HCT116 (cell line): Measurements from ENCODE around the gene LUC7L2. TPM values are rescaled to one million over a fixed set of nuclear protein-coding genes. Genes with fewer than 3 reads are reported as not detected.

Experiments
- ATAC-seq: fragments of 200-7000 bp; cut with Tn5 transposase; 2 replicates; pipeline ENCODE4 v1.9.1; 2020; ENCODE audit warnings: mild to moderate bottlenecking, moderate library complexity
- BruUV-seq: library from RNA; stranded (reverse); fragments of 400-500 nt; replicated peaks from 2 replicates; lab custom pipeline; 2021; lab: Mats Ljungman, UMichigan
- CTCF ChIA-PET: fragments of 300-600 bp; sonication (Branson Sonifier 250); formaldehyde crosslinking; loops from one replicate; lab custom pipeline; 2021; ENCODE audit warnings: antibody characterized with exemption; lab: Charles Lee
- POLR2A ChIA-PET: fragments of 300-600, 350-600 bp; sonication (Branson Sonifier 250); formaldehyde crosslinking; loops from one replicate; lab custom pipeline; 2021; ENCODE audit warnings: antibody characterized with exemption; lab: Charles Lee
- RAD21 ChIA-PET, 2 experiments: fragments of 300-600 bp; sonication (Branson Sonifier 250); formaldehyde crosslinking; loops; one replicate each; lab custom pipeline; 2023; ENCODE audit warnings: low total read pairs in 2 of 2; ENCODE audit not compliant: uncharacterized antibody in 2 of 2, unreplicated experiment in 2 of 2, low non-redundant PET in 1 of 2; lab: Charles Lee
- DNase-seq: peaks from one replicate; pipeline ENCODE4 v3.0.0-alpha.2; 2010; ENCODE audit warnings: low read depth, low spot score
- H2AFZ ChIP-seq: fragments of 200-600 bp; shearing (Covaris generic), sonication (generic); 2 replicates; pipeline ENCODE4 v1.6.1; 2017; ENCODE audit warnings: low read depth, mixed run types, mixed read lengths, antibody characterized with exemption, low read length; ENCODE audit not compliant: poor library complexity, severe bottlenecking
- H3K27ac ChIP-seq: 2 replicates; pipeline ENCODE4 v1.5.1; 2012; ENCODE audit warnings: low read depth, low read length
- H3K27me3 ChIP-seq: fragments of 200-600 bp; sonication (generic); 2 replicates; pipeline ENCODE4 v1.6.1; 2016; ENCODE audit warnings: mixed run types, low read length, mixed read lengths; ENCODE audit not compliant: insufficient read depth
- H3K36me3 ChIP-seq, 2 experiments: fragments of 200-500 bp in 1 of 2; fragments of 200-600 bp in 1 of 2; sonication (Bioruptor generic) in 1 of 2; sonication (generic) in 1 of 2; 2 replicates each; pipeline versions ENCODE4 v1.5.1 to v1.6.1; 2014 to 2016; ENCODE audit warnings: low read length in 2 of 2, inconsistent platforms in 1 of 2, mixed read lengths in 1 of 2, mixed run types in 1 of 2; ENCODE audit not compliant: insufficient read depth in 2 of 2, control insufficient read depth in 1 of 2
- H3K4me1 ChIP-seq, 2 experiments: fragments of 200-600 bp in 1 of 2; sonication (generic) in 1 of 2; 2 replicates each; pipeline versions ENCODE4 v1.5.1 to v1.6.1; 2012 to 2017; ENCODE audit warnings: low read length in 2 of 2, inconsistent platforms in 1 of 2, mild to moderate bottlenecking in 1 of 2, mixed read lengths in 1 of 2, mixed run types in 1 of 2, moderate library complexity in 1 of 2; ENCODE audit not compliant: insufficient read depth in 2 of 2, control insufficient read depth in 1 of 2
- H3K4me2 ChIP-seq: fragments of 200-600 bp; sonication (generic); 2 replicates; pipeline ENCODE4 v1.6.1; 2017; ENCODE audit warnings: mixed run types, low read length, mixed read lengths
- H3K4me3 ChIP-seq, 2 experiments: fragments of 200-600 bp in 1 of 2; sonication (generic) in 1 of 2; replicated peaks in 1 of 2; 2 replicates each; pipeline ENCODE4 v1.5.1; 2011 to 2016; ENCODE audit warnings: low read length in 2 of 2, control low read depth in 1 of 2, low read depth in 1 of 2, mild to moderate bottlenecking in 1 of 2, mixed read lengths in 1 of 2, mixed run types in 1 of 2
- H3K79me2 ChIP-seq: fragments of 200-600 bp; sonication (generic); 2 replicates; pipeline ENCODE4 v1.6.1; 2017; ENCODE audit warnings: mild to moderate bottlenecking, mixed run types, low read length, moderate library complexity, mixed read lengths; ENCODE audit not compliant: insufficient read depth
- H3K9ac ChIP-seq: fragments of 200-600 bp; sonication (generic); 2 replicates; pipeline ENCODE4 v1.6.1; 2016; ENCODE audit warnings: low read length, mixed read lengths
- H3K9me2 ChIP-seq: fragments of 200-600 bp; sonication (generic), shearing (Covaris generic); 2 replicates; pipeline ENCODE4 v1.6.1; 2017; ENCODE audit warnings: mixed run types, mild to moderate bottlenecking, moderate library complexity; ENCODE audit not compliant: insufficient read depth
- H3K9me3 ChIP-seq, 2 experiments: fragments of 200-500 bp in 1 of 2; fragments of 200-600 bp in 1 of 2; sonication (Bioruptor generic) in 1 of 2; sonication (generic) in 1 of 2; 2 replicates each; pipeline ENCODE4 v1.6.1; 2014 to 2017; ENCODE audit warnings: low read length in 2 of 2, mixed read lengths in 2 of 2, inconsistent platforms in 1 of 2, low read depth in 1 of 2, mild to moderate bottlenecking in 1 of 2, mixed run types in 1 of 2, moderate library complexity in 1 of 2; ENCODE audit not compliant: control insufficient read depth in 1 of 2, insufficient read depth in 1 of 2
- H4K20me1 ChIP-seq: fragments of 200-600 bp; sonication (generic), shearing (Covaris generic); 2 replicates; pipeline ENCODE4 v1.6.1; 2017; ENCODE audit warnings: mixed run types, mild to moderate bottlenecking, moderate library complexity; ENCODE audit not compliant: insufficient read depth
- ATF3 ChIP-seq: IDR thresholded peaks from 2 replicates; pipeline ENCODE4 v1.6.1; 2012
- CBX3 ChIP-seq: IDR thresholded peaks from 2 replicates; pipeline ENCODE4 v1.6.1; 2012; ENCODE audit warnings: low read depth
- EGR1 ChIP-seq: IDR thresholded peaks from 2 replicates; pipeline ENCODE4 v1.6.1; 2012; ENCODE audit warnings: low read depth
- ELF1 ChIP-seq: IDR thresholded peaks from 2 replicates; pipeline ENCODE4 v1.6.1; 2012; ENCODE audit warnings: low read depth, borderline replicate concordance
- EZH2 ChIP-seq: fragments of 200-600 bp; sonication (generic); IDR thresholded peaks from 2 replicates; pipeline ENCODE4 v1.6.1; 2017; ENCODE audit warnings: antibody characterized with exemption, mixed run types
- EZH2phosphoT487 ChIP-seq: fragments of 200-600 bp; IDR thresholded peaks from 2 replicates; pipeline ENCODE4 v1.6.1; 2018; ENCODE audit warnings: antibody characterized with exemption, borderline replicate concordance
- FOSL1 ChIP-seq: IDR thresholded peaks from 2 replicates; pipeline ENCODE4 v1.6.1; 2012; ENCODE audit warnings: low read depth
- JUND ChIP-seq: IDR thresholded peaks from 2 replicates; pipeline ENCODE4 v1.6.1; 2012
- MAX ChIP-seq: IDR thresholded peaks from 2 replicates; pipeline ENCODE4 v1.6.1; 2012
- POLR2A ChIP-seq: IDR thresholded peaks from 2 replicates; pipeline ENCODE4 v1.7.0; 2011; ENCODE audit warnings: borderline replicate concordance; ENCODE audit not compliant: insufficient read depth, insufficient read length; ENCODE audit errors: extremely low read depth
- POLR2AphosphoS5 ChIP-seq: IDR thresholded peaks from 2 replicates; pipeline ENCODE4 v1.6.1; 2011; ENCODE audit warnings: mild to moderate bottlenecking, low read depth, low read length, moderate library complexity
- RAD21 ChIP-seq: IDR thresholded peaks from 2 replicates; pipeline ENCODE4 v1.6.1; 2012; ENCODE audit warnings: low read depth, mild to moderate bottlenecking
- REST ChIP-seq: IDR thresholded peaks from 2 replicates; pipeline ENCODE4 v1.6.1; 2012; ENCODE audit warnings: low read depth
- SIN3A ChIP-seq: IDR thresholded peaks from 2 replicates; pipeline ENCODE4 v1.6.1; 2012; ENCODE audit warnings: low read depth
- SP1 ChIP-seq: IDR thresholded peaks from 2 replicates; pipeline ENCODE4 v1.6.1; 2012; ENCODE audit warnings: low read depth
- SRF ChIP-seq: IDR thresholded peaks from 2 replicates; pipeline ENCODE4 v1.6.1; 2012; ENCODE audit warnings: low read depth
- TCF7L2 ChIP-seq: IDR thresholded peaks from 2 replicates; pipeline ENCODE4 v1.7.0; 2011; ENCODE audit warnings: borderline replicate concordance, inconsistent platforms; ENCODE audit not compliant: insufficient read depth, insufficient read length; ENCODE audit errors: extremely low read depth
- YY1 ChIP-seq: IDR thresholded peaks from 2 replicates; pipeline ENCODE4 v1.6.1; 2011; ENCODE audit warnings: low read length, low read depth, moderate library complexity, mild to moderate bottlenecking; ENCODE audit not compliant: insufficient replicate concordance; ENCODE audit errors: extremely low read depth
- ZBTB33 ChIP-seq: IDR thresholded peaks from 2 replicates; pipeline ENCODE4 v1.6.1; 2011; ENCODE audit warnings: mild to moderate bottlenecking, low read length, moderate library complexity; ENCODE audit not compliant: insufficient replicate concordance; ENCODE audit errors: extremely low read depth
- ZFX ChIP-seq: fragments of 450-650 bp; IDR thresholded peaks from 2 replicates; pipeline ENCODE4 v1.6.1; 2017
- ZNF274 ChIP-seq: fragments of 200-500 bp; sonication (Bioruptor generic); IDR thresholded peaks from 2 replicates; pipeline ENCODE4 v1.6.1; 2014; ENCODE audit warnings: mild to moderate bottlenecking, low read depth, low read length, inconsistent platforms
- intact Hi-C: fragments of 100-400 bp; cut with micrococcal nuclease; formaldehyde crosslinking; loops from 2 replicates; pipeline ENCODE4 v1.10.0; 2022
- total RNA-seq: library from RNA; stranded (reverse); gene quantifications from one replicate; pipeline ENCODE4 v1.2.1, GENCODE V29; 2021; ENCODE audit not compliant: unreplicated experiment

LUC7L2 gene
- total RNA-seq, 1 experiment from 2014 or later: 98.8 TPM

GRCh38 chr7:139340037-139340807, 19.5 kb upstream of the LUC7L2 start:
- POLR2A ChIA-PET: interaction anchor here (0.6 to 1.0 kb wide), 4 partner anchors 15 to 624 kb away, joined by 3 to 4 read pairs (median 4); partner anchors contain the start of gene LUC7L2
- Histone ChIP-seq H3K4me1 (peaks cover 3 to 26% of the 10 kb centered on the region in 2 experiments; a peak in 3 of 4 replicates), H3K27me3 (no peaks in the 10 kb centered on the region), H4K20me1 (no peaks in the 10 kb centered on the region), H3K9me3 (peaks cover 0 to 5% of the 10 kb centered on the region in 2 experiments; a peak in 1 of 4 replicates), H3K79me2 (peaks cover 24% of the 10 kb centered on the region), H2AFZ (no peak overlapping the region), H3K9me2 (no peaks in the 10 kb centered on the region), H3K9ac (peak overlapping the region; percentile 94), H3K36me3 (no peaks in the 10 kb centered on the region), H3K4me2 (peak overlapping the region; percentile 94), H3K27ac (peak overlapping the region; percentile 95), H3K4me3 (peak overlapping the region; percentile 78 to 90)
- RAD21 ChIA-PET: no interaction called here
- DNase-seq (peak; percentile 98), ATAC-seq (peak; percentile 74)
- CTCF ChIA-PET: interaction anchor here (0.7 to 1.6 kb wide), 4 partner anchors 12 to 207 kb away, joined by 4 to 5 read pairs (median 4); partner anchors contain the start of gene LUC7L2
- intact Hi-C loops: loop anchor here (10.0 kb wide), 1 partner anchor 235 kb away; the partner anchor contains the start of gene ZC3HAV1
- no TSS peak for BruUV-seq
- TF ChIP-seq SP1 (no peak), ZNF274 (no peak), MAX (no peak), EGR1 (no peak), FOSL1 (no peak), POLR2AphosphoS5 (peak; percentile 72), EZH2phosphoT487 (no peak), YY1 (peak; percentile 68), SRF (no peak), TCF7L2 (no peak), ZFX (peak; percentile 56; the same call in 1 of the 2 replicates), REST (no peak), JUND (no peak), CBX3 (no peak), ZBTB33 (peak; percentile 81), ELF1 (no peak), EZH2 (no peak), SIN3A (no peak), RAD21 (no peak), POLR2A (no peak), ATF3 (no peak)
